SK-N-SH (cell line): ENCODE results near the gene C2orf92. TPM values are rescaled to one million over a fixed set of nuclear protein-coding genes. Genes with fewer than 3 reads are reported as not detected.

Experiments
- CTCF ChIA-PET: fragments of 300-600, 350-600 bp; formaldehyde crosslinking; extraction: SDS; loops from one replicate; lab custom pipeline; 2021; lab: Yijun Ruan, JAX
- POLR2A ChIA-PET: fragments of 350-600 bp; sonication (Branson Sonifier 250); formaldehyde crosslinking; extraction: SDS; loops from one replicate; lab custom pipeline; 2020; ENCODE audit warnings: antibody characterized with exemption, inconsistent platforms; lab: Yijun Ruan, JAX
- DNase-seq: peaks from one replicate; pipeline ENCODE4 v3.0.0; 2012
- H2AFZ ChIP-seq: fragments of 200-600 bp; sonication (generic); 2 replicates; pipeline ENCODE4 v1.8.1; 2016; ENCODE audit warnings: antibody characterized with exemption, mild to moderate bottlenecking, low read depth
- H3F3A ChIP-seq: fragments of 200-600 bp; sonication (generic); replicated peaks from 2 replicates; pipeline ENCODE3; 2016; ENCODE audit warnings: antibody characterized with exemption, mild to moderate bottlenecking; ENCODE audit not compliant: insufficient read depth
- H3K27ac ChIP-seq, 2 experiments: fragments of 200-500 bp in 1 of 2; fragments of 200-600 bp in 1 of 2; sonication (Bioruptor generic) in 1 of 2; sonication (generic), shearing (Covaris generic) in 1 of 2; 2 replicates each; pipeline versions ENCODE4 v1.5.1 to v1.6.1; 2014 to 2016; ENCODE audit warnings: low read depth in 2 of 2, inconsistent platforms in 1 of 2, low read length in 1 of 2, mild to moderate bottlenecking in 1 of 2, mixed read lengths in 1 of 2
- H3K27me3 ChIP-seq: fragments of 200-600 bp; sonication (generic), shearing (Covaris generic); 2 replicates; pipeline ENCODE4 v1.6.1; 2016; ENCODE audit warnings: mixed run types; ENCODE audit not compliant: insufficient read depth
- H3K36me3 ChIP-seq, 2 experiments: fragments of 200-500 bp in 1 of 2; fragments of 200-600 bp in 1 of 2; sonication (Bioruptor generic) in 1 of 2; sonication (generic) in 1 of 2; replicated peaks in 1 of 2; 2 replicates each; pipeline versions ENCODE3 to v1.5.1; 2014 to 2016; ENCODE audit warnings: low read length in 1 of 2, mild to moderate bottlenecking in 1 of 2; ENCODE audit not compliant: insufficient read depth in 2 of 2, control insufficient read depth in 1 of 2
- H3K4me1 ChIP-seq, 2 experiments: fragments of 200-500 bp in 1 of 2; fragments of 200-600 bp in 1 of 2; sonication (Bioruptor generic) in 1 of 2; sonication (generic), shearing (Covaris generic) in 1 of 2; 2 replicates each; pipeline versions ENCODE4 v1.5.1 to v1.6.1; 2014 to 2016; ENCODE audit warnings: low read depth in 1 of 2, low read length in 1 of 2, mixed run types in 1 of 2; ENCODE audit not compliant: insufficient read depth in 2 of 2, control insufficient read depth in 1 of 2
- H3K4me2 ChIP-seq: fragments of 200-600 bp; sonication (generic), shearing (Covaris generic); 2 replicates; pipeline ENCODE4 v1.6.1; 2017; ENCODE audit warnings: mixed run types
- H3K4me3 ChIP-seq, 2 experiments: fragments of 200-500 bp in 1 of 2; fragments of 200-600 bp in 1 of 2; sonication (Bioruptor generic) in 1 of 2; sonication (generic), shearing (Covaris generic) in 1 of 2; 2 replicates each; pipeline versions ENCODE4 v1.5.1 to v1.8.1; 2014 to 2016; ENCODE audit warnings: low read depth in 2 of 2, inconsistent platforms in 1 of 2, low read length in 1 of 2, mild to moderate bottlenecking in 1 of 2, mixed read lengths in 1 of 2, moderate library complexity in 1 of 2
- H3K79me2 ChIP-seq: fragments of 200-600 bp; sonication (generic); 2 replicates; pipeline ENCODE4 v1.8.1; 2017; ENCODE audit warnings: mild to moderate bottlenecking; ENCODE audit not compliant: insufficient read depth
- H3K9ac ChIP-seq: fragments of 200-600 bp; sonication (generic); 2 replicates; pipeline ENCODE4 v1.6.1; 2017; ENCODE audit warnings: mixed run types
- H3K9me2 ChIP-seq: fragments of 200-600 bp; sonication (generic); 2 replicates; pipeline ENCODE4 v1.6.1; 2017; ENCODE audit warnings: mixed run types
- H3K9me3 ChIP-seq: fragments of 200-600 bp; sonication (generic); 2 replicates; pipeline ENCODE4 v1.6.1; 2017; ENCODE audit warnings: mixed run types, mild to moderate bottlenecking, moderate library complexity
- H4K20me1 ChIP-seq: fragments of 200-600 bp; sonication (generic); 2 replicates; pipeline ENCODE4 v1.6.1; 2017; ENCODE audit warnings: mild to moderate bottlenecking, mixed run types; ENCODE audit not compliant: insufficient read depth
- ELF1 ChIP-seq: IDR thresholded peaks from 2 replicates; pipeline ENCODE4 v1.4.0; 2012
- EP300 ChIP-seq, 2 experiments: IDR thresholded peaks; 2 replicates each; pipeline versions ENCODE4 v1.4.0 to v1.6.1; 2012; ENCODE audit warnings: borderline replicate concordance in 1 of 2, low read depth in 1 of 2, low read length in 1 of 2
- EZH2phosphoT487 ChIP-seq: fragments of 200-600 bp; sonication (generic); IDR thresholded peaks from 2 replicates; pipeline ENCODE4 v1.6.1; 2017; ENCODE audit warnings: low read depth, mixed run types, mild to moderate bottlenecking, antibody characterized with exemption, moderate library complexity, borderline replicate concordance
- FOXM1 ChIP-seq: IDR thresholded peaks from 2 replicates; pipeline ENCODE4 v1.4.0; 2012; ENCODE audit warnings: low read depth, mild to moderate bottlenecking
- GABPA ChIP-seq: IDR thresholded peaks from 2 replicates; pipeline ENCODE4 v1.4.0; 2012; ENCODE audit warnings: low read depth, mild to moderate bottlenecking
- GATA2 ChIP-seq: sonication (generic); formaldehyde crosslinking; IDR thresholded peaks from 2 replicates; pipeline ENCODE4 v1.5.0; 2020; ENCODE audit warnings: mild to moderate bottlenecking, missing genetic modification reagents
- MEF2A ChIP-seq: IDR thresholded peaks from 2 replicates; pipeline ENCODE4 v1.4.0; 2012; ENCODE audit warnings: low read depth, borderline replicate concordance
- MXI1 ChIP-seq: IDR thresholded peaks from 2 replicates; pipeline ENCODE4 v1.6.1; 2012; ENCODE audit warnings: mild to moderate bottlenecking, low read depth, low read length, improper control_type of control experiment
- NFIC ChIP-seq: IDR thresholded peaks from 2 replicates; pipeline ENCODE4 v1.4.0; 2012; ENCODE audit warnings: borderline replicate concordance
- RAD21 ChIP-seq: IDR thresholded peaks from 2 replicates; pipeline ENCODE4 v1.6.1; 2012; ENCODE audit warnings: mild to moderate bottlenecking, low read length
- RCOR1 ChIP-seq: fragments of 150-350 bp; IDR thresholded peaks from 2 replicates; pipeline ENCODE4 v1.6.1; 2017; ENCODE audit warnings: antibody characterized with exemption, low read length
- SIN3A ChIP-seq: IDR thresholded peaks from 2 replicates; pipeline ENCODE4 v1.6.1; 2012; ENCODE audit warnings: low read depth, mild to moderate bottlenecking, low read length, moderate library complexity, borderline replicate concordance
- TCF12 ChIP-seq: IDR thresholded peaks from 2 replicates; pipeline ENCODE4 v1.4.0; 2012
- TEAD4 ChIP-seq: IDR thresholded peaks from 2 replicates; pipeline ENCODE4 v1.4.0; 2012; ENCODE audit warnings: mild to moderate bottlenecking, borderline replicate concordance; ENCODE audit not compliant: insufficient read depth
- WGBS: methylation state at CpG from one replicate; pipeline ENCODE4 v1.1.6; 2017; ENCODE audit warnings: low lambda C conversion rate; 5-methylcytosine and 5-hydroxymethylcytosine counted together
- polyA plus RNA-seq, 3 experiments: library from polyadenylated mRNA; depleted of rRNA; stranded (reverse); fragments of >200 nt; gene quantifications; 2 replicates each; pipeline ENCODE4 v1.2.3, GENCODE V29; 2012
- TF ChIP-seq, protein P1 (sequence below): IDR thresholded peaks from 2 replicates; pipeline ENCODE4 v1.4.0; 2012; ENCODE audit warnings: low read depth, borderline replicate concordance
- TF ChIP-seq, protein P2 (sequence below): IDR thresholded peaks from 2 replicates; pipeline ENCODE4 v1.4.0; 2012; ENCODE audit warnings: low read depth
- TF ChIP-seq, protein P3 (sequence below): fragments of 150-350 bp; IDR thresholded peaks from 2 replicates; pipeline ENCODE4 v1.6.1; 2017; ENCODE audit warnings: antibody characterized with exemption, low read length, low read depth, borderline replicate concordance
- TF ChIP-seq, protein P4 (sequence below): fragments of 150-350 bp; IDR thresholded peaks from 2 replicates; pipeline ENCODE4 v1.6.1; 2016; ENCODE audit warnings: mild to moderate bottlenecking, low read depth, low read length
- TF ChIP-seq, protein P5 (sequence below): IDR thresholded peaks from 2 replicates; pipeline ENCODE4; 2012
- TF ChIP-seq, protein P6 (sequence below): fragments of 200-600 bp; sonication (generic); IDR thresholded peaks from 2 replicates; pipeline ENCODE4 v1.6.1; 2017; ENCODE audit warnings: antibody characterized with exemption, mild to moderate bottlenecking, moderate library complexity

The C2orf92 gene
- polyA plus RNA-seq, 1 of the 3 experiments (the other 2 are of a cell fraction), result 3.1 TPM

DNA sequence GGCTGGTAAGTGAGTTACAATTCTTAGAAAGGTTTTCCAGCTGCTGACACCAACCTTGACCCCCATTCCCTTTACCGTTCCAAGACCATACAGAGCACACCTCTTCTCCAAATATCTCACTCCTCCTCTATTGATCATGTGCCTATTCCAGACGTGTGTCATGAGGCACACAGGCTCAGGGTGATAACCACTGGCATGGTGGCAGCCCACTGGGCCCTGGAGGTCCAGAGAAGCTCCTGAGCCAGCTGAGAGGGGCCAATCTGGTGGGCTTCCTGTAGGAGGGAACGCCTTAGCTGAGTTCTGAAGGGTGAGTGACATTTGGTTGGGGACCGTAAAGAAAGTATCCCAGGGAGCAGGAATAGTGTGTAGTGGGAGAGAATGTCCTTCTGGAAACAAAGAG is 72.2 kb downstream of the C2orf92 start:
- no peaks in the 10 kb centered on the region for H3K9me3 ChIP-seq
- H3K27me3 ChIP-seq, result no peaks in the 10 kb centered on the region
- no peaks in the 10 kb centered on the region; a peak in 1 of 4 replicates for H3K4me1 ChIP-seq
- H3K79me2 ChIP-seq, result no peaks in the 10 kb centered on the region
- 86% methylated on average over 4 of the region's 4 CpGs for WGBS
- H4K20me1 ChIP-seq, result no peaks in the 10 kb centered on the region
- H3K27ac ChIP-seq, result no peak overlapping the region
- DNase-seq, result no peak
- TF ChIP-seq RCOR1 (no peak), ELF1 (no peak), GATA2 (CRISPR knock-in tag) (no peak), EZH2phosphoT487 (no peak), TCF12 (no peak), GABPA (no peak), EP300 (IDR thresholded peaks at IDR 0.05; ENCODE audit: borderline replicate concordance in 1 of 2, low read depth in 1 of 2, low read length in 1 of 2) (no peak), SIN3A (no peak), NFIC (no peak), MEF2A (no peak), TEAD4 (no peak), MXI1 (no peak), FOXM1 (no peak), RAD21 (no peak)
- TF ChIP-seq, protein P1, sequence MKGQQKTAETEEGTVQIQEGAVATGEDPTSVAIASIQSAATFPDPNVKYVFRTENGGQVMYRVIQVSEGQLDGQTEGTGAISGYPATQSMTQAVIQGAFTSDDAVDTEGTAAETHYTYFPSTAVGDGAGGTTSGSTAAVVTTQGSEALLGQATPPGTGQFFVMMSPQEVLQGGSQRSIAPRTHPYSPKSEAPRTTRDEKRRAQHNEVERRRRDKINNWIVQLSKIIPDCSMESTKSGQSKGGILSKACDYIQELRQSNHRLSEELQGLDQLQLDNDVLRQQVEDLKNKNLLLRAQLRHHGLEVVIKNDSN, result no peak
- TF ChIP-seq, protein P2, sequence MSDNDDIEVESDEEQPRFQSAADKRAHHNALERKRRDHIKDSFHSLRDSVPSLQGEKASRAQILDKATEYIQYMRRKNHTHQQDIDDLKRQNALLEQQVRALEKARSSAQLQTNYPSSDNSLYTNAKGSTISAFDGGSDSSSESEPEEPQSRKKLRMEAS, result no peak
- TF ChIP-seq, protein P3, sequence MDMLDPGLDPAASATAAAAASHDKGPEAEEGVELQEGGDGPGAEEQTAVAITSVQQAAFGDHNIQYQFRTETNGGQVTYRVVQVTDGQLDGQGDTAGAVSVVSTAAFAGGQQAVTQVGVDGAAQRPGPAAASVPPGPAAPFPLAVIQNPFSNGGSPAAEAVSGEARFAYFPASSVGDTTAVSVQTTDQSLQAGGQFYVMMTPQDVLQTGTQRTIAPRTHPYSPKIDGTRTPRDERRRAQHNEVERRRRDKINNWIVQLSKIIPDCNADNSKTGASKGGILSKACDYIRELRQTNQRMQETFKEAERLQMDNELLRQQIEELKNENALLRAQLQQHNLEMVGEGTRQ, result no peak
- TF ChIP-seq, protein P4, sequence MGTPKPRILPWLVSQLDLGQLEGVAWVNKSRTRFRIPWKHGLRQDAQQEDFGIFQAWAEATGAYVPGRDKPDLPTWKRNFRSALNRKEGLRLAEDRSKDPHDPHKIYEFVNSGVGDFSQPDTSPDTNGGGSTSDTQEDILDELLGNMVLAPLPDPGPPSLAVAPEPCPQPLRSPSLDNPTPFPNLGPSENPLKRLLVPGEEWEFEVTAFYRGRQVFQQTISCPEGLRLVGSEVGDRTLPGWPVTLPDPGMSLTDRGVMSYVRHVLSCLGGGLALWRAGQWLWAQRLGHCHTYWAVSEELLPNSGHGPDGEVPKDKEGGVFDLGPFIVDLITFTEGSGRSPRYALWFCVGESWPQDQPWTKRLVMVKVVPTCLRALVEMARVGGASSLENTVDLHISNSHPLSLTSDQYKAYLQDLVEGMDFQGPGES, result no peak
- TF ChIP-seq, protein P5, sequence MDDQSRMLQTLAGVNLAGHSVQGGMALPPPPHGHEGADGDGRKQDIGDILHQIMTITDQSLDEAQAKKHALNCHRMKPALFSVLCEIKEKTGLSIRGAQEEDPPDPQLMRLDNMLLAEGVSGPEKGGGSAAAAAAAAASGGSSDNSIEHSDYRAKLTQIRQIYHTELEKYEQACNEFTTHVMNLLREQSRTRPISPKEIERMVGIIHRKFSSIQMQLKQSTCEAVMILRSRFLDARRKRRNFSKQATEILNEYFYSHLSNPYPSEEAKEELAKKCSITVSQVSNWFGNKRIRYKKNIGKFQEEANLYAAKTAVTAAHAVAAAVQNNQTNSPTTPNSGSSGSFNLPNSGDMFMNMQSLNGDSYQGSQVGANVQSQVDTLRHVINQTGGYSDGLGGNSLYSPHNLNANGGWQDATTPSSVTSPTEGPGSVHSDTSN, result no peak
- TF ChIP-seq, protein P6, sequence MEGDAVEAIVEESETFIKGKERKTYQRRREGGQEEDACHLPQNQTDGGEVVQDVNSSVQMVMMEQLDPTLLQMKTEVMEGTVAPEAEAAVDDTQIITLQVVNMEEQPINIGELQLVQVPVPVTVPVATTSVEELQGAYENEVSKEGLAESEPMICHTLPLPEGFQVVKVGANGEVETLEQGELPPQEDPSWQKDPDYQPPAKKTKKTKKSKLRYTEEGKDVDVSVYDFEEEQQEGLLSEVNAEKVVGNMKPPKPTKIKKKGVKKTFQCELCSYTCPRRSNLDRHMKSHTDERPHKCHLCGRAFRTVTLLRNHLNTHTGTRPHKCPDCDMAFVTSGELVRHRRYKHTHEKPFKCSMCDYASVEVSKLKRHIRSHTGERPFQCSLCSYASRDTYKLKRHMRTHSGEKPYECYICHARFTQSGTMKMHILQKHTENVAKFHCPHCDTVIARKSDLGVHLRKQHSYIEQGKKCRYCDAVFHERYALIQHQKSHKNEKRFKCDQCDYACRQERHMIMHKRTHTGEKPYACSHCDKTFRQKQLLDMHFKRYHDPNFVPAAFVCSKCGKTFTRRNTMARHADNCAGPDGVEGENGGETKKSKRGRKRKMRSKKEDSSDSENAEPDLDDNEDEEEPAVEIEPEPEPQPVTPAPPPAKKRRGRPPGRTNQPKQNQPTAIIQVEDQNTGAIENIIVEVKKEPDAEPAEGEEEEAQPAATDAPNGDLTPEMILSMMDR, result no peak
- TF ChIP-seq, all 33 proteins: peak for 0
- Histone ChIP-seq H3K9ac (no peak overlapping the region), H3K4me3 (no peak overlapping the region), H3K36me3 (no peaks in the 10 kb centered on the region), H3K9me2 (no peaks in the 10 kb centered on the region), H2AFZ (no peak overlapping the region), H3K4me2 (no peak overlapping the region), H3F3A (no peaks in the 10 kb centered on the region)
- ChIA-PET POLR2A (no interaction called here), CTCF (interaction anchor here (1.1 to 3.5 kb wide), 10 partner anchors 11 to 650 kb away, joined by 3 to 37 read pairs (median 12); no protein-coding TSS in a partner anchor)
